GM12873 (cell line): ENCODE data around the gene HS6ST1.

Source experiments
- TF ChIP-seq, protein P1 (sequence below): IDR thresholded peaks from 2 replicates; pipeline ENCODE4 v1.5.1; 2012; ENCODE audit warnings: low read depth, mild to moderate bottlenecking, moderate library complexity, low read length, control low read depth; ENCODE audit not compliant: insufficient read depth; ENCODE audit errors: missing control alignments

Gene HS6ST1

DNA sequence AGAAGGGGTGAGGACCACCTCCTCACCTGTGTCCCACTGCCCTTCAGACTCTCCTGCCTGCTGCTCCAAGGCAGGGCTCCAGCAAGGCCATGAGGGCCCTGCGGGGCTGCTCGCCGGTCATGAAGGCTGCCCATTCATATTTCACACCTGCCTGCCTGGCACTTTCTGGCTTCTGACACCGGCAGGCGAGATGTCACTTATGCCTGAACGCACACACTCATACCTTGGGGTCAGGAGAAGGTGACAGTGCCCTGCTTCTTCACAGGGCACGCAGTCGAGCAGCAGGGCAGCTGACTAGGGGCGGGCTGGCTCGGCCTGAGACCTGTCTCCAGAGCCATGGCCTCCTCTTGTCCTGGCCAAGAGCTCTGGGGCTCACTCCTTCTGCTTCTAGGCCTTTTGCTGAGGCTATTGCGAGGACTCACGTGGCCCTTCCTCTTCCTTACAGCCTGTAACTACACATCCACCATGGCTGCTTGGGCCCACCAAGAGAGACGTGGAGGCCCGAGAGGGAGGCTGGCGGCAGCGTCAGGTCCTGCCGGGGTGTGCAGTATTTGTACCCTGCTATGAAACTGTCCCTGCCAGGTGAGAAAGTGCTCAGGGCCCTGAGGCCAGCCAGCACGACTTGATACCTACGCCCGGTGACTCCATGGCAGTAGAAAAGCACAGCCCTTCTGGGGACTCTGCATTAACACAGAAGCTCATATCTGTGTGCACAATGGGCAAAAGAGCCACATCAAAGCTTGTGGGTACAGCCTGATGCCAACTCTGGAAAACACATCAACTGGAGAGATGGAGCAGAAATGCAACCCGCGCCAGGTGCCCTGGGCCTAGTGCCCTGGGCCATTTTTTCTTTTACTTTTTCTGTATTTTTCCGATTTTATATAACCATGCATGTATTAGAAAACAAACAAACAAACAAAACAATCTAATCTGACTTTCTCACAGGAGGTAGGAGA is 30.6 kb downstream of the HS6ST1 start:
- TF ChIP-seq, protein P1, sequence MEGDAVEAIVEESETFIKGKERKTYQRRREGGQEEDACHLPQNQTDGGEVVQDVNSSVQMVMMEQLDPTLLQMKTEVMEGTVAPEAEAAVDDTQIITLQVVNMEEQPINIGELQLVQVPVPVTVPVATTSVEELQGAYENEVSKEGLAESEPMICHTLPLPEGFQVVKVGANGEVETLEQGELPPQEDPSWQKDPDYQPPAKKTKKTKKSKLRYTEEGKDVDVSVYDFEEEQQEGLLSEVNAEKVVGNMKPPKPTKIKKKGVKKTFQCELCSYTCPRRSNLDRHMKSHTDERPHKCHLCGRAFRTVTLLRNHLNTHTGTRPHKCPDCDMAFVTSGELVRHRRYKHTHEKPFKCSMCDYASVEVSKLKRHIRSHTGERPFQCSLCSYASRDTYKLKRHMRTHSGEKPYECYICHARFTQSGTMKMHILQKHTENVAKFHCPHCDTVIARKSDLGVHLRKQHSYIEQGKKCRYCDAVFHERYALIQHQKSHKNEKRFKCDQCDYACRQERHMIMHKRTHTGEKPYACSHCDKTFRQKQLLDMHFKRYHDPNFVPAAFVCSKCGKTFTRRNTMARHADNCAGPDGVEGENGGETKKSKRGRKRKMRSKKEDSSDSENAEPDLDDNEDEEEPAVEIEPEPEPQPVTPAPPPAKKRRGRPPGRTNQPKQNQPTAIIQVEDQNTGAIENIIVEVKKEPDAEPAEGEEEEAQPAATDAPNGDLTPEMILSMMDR = no peak

DNA sequence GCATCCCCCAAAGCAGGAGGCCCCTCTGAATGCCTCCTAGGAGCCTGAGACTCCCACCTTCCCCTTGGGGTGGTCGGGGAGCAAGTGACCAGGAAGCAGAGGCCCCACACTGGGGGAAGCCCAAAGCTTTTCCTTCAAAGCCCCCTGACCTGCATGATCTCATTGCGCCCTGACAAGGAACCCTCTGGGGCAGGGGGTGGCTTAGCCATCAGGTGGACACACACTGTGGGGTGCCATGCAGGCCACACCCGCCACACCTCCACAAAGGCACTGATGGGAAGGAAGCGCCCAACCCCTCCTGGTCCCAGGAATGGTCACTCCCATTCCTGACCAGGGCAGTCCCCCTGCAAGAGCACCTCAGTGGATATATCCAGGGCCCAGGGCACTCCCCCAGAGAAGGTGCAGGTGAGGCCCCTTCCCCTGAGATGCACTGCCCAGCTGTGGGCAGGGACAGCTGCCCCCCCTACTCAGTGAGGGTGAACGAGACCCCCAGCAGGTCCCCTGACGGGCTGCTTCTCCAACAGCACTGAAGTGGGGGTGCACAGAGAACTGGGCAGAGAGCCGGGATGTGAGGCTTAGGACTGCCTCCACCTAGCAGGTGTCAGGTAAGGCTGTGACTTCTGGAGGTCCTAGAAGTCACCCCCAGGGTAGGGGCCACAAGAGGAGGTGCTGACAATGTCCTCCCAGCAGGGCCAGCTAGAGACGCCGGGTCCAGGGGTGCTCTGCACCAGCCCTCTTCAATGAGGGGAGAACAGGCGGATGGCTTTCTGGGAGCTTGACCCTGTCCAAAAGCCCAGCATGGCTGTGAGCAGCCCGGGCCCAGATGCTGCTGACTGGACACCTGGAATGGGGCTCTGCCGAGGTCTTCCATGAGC is 31.5 kb downstream of the HS6ST1 start:
- TF ChIP-seq, protein P1 = no peak

GRCh38 chr2:128286011-128286721 is 32.5 kb downstream of the HS6ST1 start:
- TF ChIP-seq, protein P1 = no peak

- TF ChIP-seq, protein P1 = no peak
Measured at GRCh38 chr2:128285329-128285931, 33.2 kb downstream of the HS6ST1 start.

DNA sequence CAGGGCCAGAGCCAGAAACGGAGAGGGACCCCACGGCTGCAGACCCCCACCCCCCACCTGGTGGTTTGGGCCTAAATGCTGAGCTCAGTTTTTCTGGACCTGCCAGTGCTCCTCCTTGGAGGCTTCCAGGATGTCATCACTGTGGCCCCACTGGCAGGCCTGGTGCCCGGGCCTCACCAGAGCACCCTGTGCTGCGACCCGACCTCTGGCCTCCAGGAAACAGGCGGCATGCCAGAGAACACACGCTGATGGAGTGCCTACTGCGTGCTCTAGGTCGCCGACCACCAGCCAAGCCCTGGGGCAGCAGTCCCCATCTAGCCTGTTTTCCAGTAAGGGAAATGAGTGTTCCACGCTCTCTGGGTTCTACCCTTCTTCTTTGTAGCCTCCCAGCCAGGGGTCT is 33.8 kb downstream of the HS6ST1 start:
- TF ChIP-seq, protein P1 = no peak

DNA sequence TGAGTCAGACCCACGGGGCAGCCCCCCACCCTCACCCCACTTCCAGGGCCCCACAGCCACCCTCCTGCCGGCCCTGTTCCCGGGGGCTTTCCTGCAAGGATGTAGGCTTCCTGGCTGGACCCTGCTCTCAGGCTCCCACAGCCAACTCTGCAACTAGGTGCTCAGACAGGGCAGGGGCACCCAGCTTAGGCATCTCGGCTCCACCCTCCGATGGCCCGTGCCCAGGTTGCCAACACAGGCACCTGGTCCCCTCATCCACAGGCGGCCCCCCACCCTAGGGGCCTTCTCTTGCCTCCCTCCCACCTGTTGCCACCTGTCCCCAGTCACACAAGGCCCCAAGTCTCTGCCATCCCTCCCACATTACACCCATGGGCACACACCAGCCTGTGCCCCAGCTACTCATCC is 34.6 kb downstream of the HS6ST1 start:
- TF ChIP-seq, protein P1 = no peak
